AG10803 (cell line): ENCODE results near the gene SLAMF8.
A peak's percentile ranks its signal among the peaks of the same experiment; 100 is the strongest.

Experiments used
- DNase-seq: peaks from one replicate; pipeline ENCODE4 v3.0.0; 2010; ENCODE audit warnings: low read depth
- H3K4me3 ChIP-seq: 2 replicates; pipeline ENCODE4 v1.5.1; 2011; ENCODE audit warnings: mild to moderate bottlenecking, low read length, control low read depth
- TF ChIP-seq, protein P1 (sequence below): conservative IDR thresholded peaks from 2 replicates; pipeline ENCODE4 v1.5.1; 2011; ENCODE audit warnings: mild to moderate bottlenecking, low read length, control low read depth, inconsistent platforms

SLAMF8 gene

DNA sequence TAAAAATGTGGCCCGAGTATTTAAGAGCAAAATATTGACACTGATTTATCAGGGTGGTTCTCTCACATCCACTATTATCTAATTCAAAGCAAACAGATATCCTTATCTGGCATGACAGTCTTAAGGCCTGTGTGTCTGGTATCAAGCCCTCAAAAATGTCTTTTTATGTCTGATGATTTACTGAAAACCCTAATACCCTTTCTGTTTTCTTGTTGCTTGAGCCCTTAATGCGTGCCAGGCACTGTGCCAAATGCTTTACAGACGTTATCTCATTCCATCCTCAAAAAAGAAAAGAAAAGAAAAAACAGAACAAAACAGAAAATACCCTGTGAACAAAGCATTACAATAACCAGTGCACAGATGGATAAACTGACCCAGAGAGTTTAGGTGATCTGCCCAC lies 40.2 kb upstream of the SLAMF8 start:
- DNase-seq: no peak
- H3K4me3 ChIP-seq: no peak overlapping the region
- TF ChIP-seq, protein P1, sequence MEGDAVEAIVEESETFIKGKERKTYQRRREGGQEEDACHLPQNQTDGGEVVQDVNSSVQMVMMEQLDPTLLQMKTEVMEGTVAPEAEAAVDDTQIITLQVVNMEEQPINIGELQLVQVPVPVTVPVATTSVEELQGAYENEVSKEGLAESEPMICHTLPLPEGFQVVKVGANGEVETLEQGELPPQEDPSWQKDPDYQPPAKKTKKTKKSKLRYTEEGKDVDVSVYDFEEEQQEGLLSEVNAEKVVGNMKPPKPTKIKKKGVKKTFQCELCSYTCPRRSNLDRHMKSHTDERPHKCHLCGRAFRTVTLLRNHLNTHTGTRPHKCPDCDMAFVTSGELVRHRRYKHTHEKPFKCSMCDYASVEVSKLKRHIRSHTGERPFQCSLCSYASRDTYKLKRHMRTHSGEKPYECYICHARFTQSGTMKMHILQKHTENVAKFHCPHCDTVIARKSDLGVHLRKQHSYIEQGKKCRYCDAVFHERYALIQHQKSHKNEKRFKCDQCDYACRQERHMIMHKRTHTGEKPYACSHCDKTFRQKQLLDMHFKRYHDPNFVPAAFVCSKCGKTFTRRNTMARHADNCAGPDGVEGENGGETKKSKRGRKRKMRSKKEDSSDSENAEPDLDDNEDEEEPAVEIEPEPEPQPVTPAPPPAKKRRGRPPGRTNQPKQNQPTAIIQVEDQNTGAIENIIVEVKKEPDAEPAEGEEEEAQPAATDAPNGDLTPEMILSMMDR: no peak

DNA sequence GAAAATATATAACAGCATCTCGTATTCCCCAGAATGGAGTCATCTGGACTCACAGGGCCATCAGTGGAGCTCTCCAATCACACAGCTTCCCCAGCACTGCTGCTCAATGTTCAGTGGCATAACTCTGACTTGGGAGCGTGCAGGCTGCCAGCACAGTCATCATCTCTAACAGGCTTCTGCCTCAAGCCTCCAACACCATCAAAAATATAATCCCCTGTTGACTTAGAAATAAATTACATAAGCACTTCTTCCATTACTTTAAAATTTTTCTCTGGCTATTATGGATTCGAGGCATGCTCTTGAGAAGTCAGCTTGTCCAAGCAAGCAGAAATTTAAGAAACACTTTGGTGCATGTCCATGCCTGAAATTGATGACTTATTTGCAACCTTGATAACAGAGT lies 39.7 kb upstream of the SLAMF8 start:
- TF ChIP-seq, protein P1: no peak
- peak; percentile 44 for DNase-seq
- no peak overlapping the region for H3K4me3 ChIP-seq

DNA sequence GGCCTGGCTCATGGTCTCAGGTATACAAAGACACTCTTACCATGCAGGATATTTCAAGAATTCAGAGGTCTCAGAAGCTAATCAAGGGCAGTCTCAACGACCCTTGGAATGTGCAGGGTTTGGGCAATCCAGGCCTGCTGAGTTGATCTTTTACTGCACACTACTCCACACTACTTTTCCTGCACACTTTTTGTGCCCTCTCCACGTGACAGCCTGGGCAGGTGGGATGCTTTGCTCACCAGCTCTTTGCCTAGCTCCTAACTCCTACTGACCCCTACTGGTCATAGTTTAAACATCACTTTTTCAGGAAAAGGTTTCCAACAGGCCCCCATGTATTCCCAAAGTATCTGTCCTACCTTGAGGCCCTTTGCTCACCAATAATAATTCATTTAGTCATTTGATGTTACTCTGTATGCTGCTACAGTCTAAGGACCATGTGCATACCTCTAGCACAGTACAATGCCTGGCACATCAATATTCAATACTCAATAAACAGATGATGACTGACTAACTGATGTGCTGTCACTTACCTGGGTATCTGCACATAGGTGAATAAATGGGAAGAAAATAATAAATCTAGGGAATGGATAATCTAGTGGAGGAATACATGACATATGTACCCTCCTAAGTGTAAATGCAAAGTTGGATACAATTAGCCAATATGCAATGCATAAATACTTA lies 36.3 kb upstream of the SLAMF8 start:
- TF ChIP-seq, protein P1: peak; percentile 63
- DNase-seq: peak; percentile 15
- H3K4me3 ChIP-seq: no peak overlapping the region

DNA sequence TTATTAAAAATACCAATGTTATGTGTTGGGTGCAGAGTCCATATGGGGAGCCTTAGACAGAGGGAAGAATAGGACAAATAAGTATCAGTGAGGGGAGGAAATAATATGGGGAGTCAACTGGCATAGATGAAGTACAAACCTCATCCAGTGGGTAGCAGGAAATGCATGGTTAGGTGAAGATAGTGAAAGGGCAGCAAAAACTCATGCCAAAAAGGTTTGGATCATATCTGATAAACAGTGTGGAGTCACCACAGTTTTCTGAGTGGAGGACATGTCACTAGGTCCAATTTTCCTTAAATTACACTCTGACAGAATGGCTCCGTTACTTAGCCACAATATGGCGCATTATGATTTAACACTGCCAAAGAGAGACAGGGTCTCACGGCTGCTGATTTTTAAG lies 35.6 kb upstream of the SLAMF8 start:
- DNase-seq: no peak
- TF ChIP-seq, protein P1: no peak
- H3K4me3 ChIP-seq: no peak overlapping the region

DNA sequence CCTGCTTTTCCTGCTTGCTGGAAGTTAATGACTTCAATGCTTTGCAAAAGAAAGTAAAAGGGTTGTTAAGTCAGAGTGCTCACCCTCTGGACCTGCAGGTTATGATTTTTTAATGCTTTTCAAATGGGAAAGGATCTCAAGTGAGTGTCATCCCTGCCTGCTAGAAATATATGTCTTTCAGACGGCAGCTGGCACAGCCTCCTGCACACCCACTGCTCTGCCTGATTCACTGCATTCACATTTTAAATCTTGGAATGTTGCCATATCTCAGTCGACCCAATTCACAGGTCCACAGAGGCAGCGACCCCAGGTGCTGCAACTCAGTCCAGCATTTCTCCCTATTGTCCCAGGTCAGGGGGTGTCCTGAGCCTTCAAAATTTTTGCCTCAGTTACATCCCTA lies 35.2 kb upstream of the SLAMF8 start:
- no peak for DNase-seq
- TF ChIP-seq, protein P1: no peak
- no peak overlapping the region for H3K4me3 ChIP-seq

DNA sequence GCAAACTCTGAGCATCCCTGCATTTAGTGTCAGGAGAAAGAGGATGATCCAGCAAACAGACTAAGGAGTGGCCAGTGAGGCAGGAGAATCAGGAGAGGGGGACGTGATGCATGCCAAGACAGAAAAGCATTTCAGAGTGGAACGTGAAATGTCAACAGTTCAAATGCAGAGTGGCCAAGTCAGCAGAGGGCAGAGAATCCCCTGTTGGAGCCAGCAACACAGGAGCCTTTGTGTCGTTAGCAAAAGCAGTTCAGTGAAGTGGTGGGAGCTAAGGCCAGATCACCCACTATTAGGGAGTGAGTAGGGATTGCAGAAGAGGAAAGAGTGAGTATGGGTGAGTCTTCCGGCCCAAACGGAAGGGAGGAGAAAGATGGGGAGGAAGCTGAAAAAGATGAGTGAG lies 31.1 kb upstream of the SLAMF8 start:
- DNase-seq: no peak
- TF ChIP-seq, protein P1: no peak
- H3K4me3 ChIP-seq: no peak overlapping the region

DNA sequence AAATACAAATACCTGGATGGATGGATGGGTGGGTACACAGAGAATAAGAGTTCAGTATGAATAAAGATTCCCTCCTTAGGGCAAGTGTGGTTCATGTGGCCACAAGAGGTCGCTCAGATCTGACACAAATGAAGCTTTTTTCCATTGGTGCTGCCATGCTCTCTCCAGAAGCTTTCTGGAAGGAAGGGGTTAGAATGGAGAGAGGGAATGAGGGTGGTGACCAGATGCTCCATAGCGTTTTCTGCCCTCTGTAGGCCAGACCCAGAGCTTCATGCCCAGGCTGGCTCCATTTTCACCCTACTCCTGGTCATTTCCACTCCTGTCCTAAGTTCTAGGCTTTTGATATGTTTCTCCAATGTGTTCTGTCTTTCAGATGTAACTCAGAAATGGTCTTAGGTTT lies 27.8 kb upstream of the SLAMF8 start:
- no peak overlapping the region for H3K4me3 ChIP-seq
- TF ChIP-seq, protein P1: peak; percentile 78
- DNase-seq: peak; percentile 87
